GF-D8 (cell line): ENCODE data around the gene SEPSECS.

Experiments
- DNase-seq: peaks from one replicate; lab custom pipeline; 2025; lab: John Stamatoyannopoulos, UW

Gene SEPSECS

GRCh38 chr4:25081866-25082471 is 78.3 kb downstream of the SEPSECS start:
- DNase-seq = no peak

GRCh38 chr4:25080571-25080970 is 79.7 kb downstream of the SEPSECS start:
- no peak for DNase-seq

GRCh38 chr4:25078523-25078922 is 81.7 kb downstream of the SEPSECS start:
- DNase-seq = no peak

- no peak for DNase-seq
Observed at GRCh38 chr4:25076625-25077398, 83.4 kb downstream of the SEPSECS start.

- no peak for DNase-seq
Observed at GRCh38 chr4:25075851-25076250, 84.4 kb downstream of the SEPSECS start.

- DNase-seq = no peak
Observed at GRCh38 chr4:25075129-25075528, 85.1 kb downstream of the SEPSECS start.

GRCh38 chr4:25070545-25070944 is 89.7 kb downstream of the SEPSECS start:
- DNase-seq = no peak
